H1 (cell line): ENCODE measurements around the gene COX6A1. TPM values are rescaled to one million over a fixed set of nuclear protein-coding genes. Genes with fewer than 3 reads are reported as not detected.

Source experiments
- KDM1A ChIP-seq: fragments of 200-600, 300-600 bp; sonication (generic); IDR thresholded peaks from 2 replicates; pipeline ENCODE4 v1.7.1; 2016; ENCODE audit warnings: mild to moderate bottlenecking, low read length, borderline replicate concordance
- polyA plus RNA-seq, 7 experiments: library from polyadenylated mRNA; depleted of rRNA in 3 of 7; stranded (reverse) in 5 of 7; unstranded in 2 of 7; fragments of >200 nt in 5 of 7; fragments of 200-250 nt in 2 of 7; gene quantifications; 1 replicate in 5 of 7; 2 replicates in 1 of 7; 4 replicates in 1 of 7; pipeline versions ENCODE4 v1.2.1 to v1.2.3, GENCODE V29; 2011 to 2013; ENCODE audit warnings: missing spikeins in 2 of 7, mixed read lengths in 2 of 7
- total RNA-seq: library from RNA; stranded (reverse); fragmentation: NEBNext Ultra II Directional; extraction: Animal tissue kit (Norgen Biotek cat#: 25700); gene quantifications from 2 replicates; pipeline ENCODE4 v1.2.1, GENCODE V29; 2021

Gene COX6A1
- total and polyA plus RNA-seq, 2 of the 8 experiments (the other 6 are each of a cell fraction or from before 2014, with no cell fraction given), result 437 to 2,792 TPM

GRCh38 chr12:120466560-120467315 is 28.8 kb downstream of the COX6A1 start (continued):
- no peak for TF ChIP-seq KDM1A
